H9 (cell line): ENCODE data around the gene CORT. TPM values are rescaled to one million over a fixed set of nuclear protein-coding genes. Genes with fewer than 3 reads are reported as not detected.
A peak's percentile ranks its signal among the peaks of the same experiment; 100 is the strongest.

Experiments
- DNase-seq: peaks from one replicate; pipeline ENCODE4 v3.0.0-alpha.2; 2017
- H2AFZ ChIP-seq: one replicate; pipeline ENCODE4 v1.6.1; 2013; ENCODE audit warnings: mild to moderate bottlenecking, low read length, control low read depth, moderate library complexity
- H2AK5ac ChIP-seq: 2 replicates; pipeline ENCODE4 v1.6.1; 2013; ENCODE audit warnings: low read length, control low read depth, mixed read lengths; ENCODE audit not compliant: insufficient read length
- H2BK120ac ChIP-seq: one replicate; pipeline ENCODE4 v1.6.1; 2013; ENCODE audit warnings: low read depth, mild to moderate bottlenecking, low read length, control low read depth, inconsistent platforms; ENCODE audit not compliant: poor library complexity, severe bottlenecking
- H2BK12ac ChIP-seq: 2 replicates; pipeline ENCODE4 v1.6.1; 2013; ENCODE audit warnings: low read length, control low read depth, mixed read lengths, low read depth; ENCODE audit not compliant: insufficient read length
- H2BK15ac ChIP-seq: 2 replicates; pipeline ENCODE4 v1.6.1; 2013; ENCODE audit warnings: low read depth, low read length, control low read depth
- H2BK20ac ChIP-seq: one replicate; pipeline ENCODE4 v1.6.1; 2013; ENCODE audit warnings: low read depth, mild to moderate bottlenecking, low read length, control low read depth, inconsistent platforms; ENCODE audit not compliant: poor library complexity, severe bottlenecking
- H2BK5ac ChIP-seq: 2 replicates; pipeline ENCODE4 v1.6.1; 2013; ENCODE audit warnings: low read length, control low read depth, mixed read lengths; ENCODE audit not compliant: insufficient read length
- H3K14ac ChIP-seq: 2 replicates; pipeline ENCODE4 v1.6.1; 2013; ENCODE audit warnings: low read length, control low read depth; ENCODE audit not compliant: insufficient read depth
- H3K18ac ChIP-seq: 2 replicates; pipeline ENCODE4 v1.6.1; 2013; ENCODE audit warnings: low read depth, mild to moderate bottlenecking, mixed read lengths, low read length, control low read depth; ENCODE audit not compliant: insufficient read length
- H3K23ac ChIP-seq: 2 replicates; pipeline ENCODE4 v1.6.1; 2013; ENCODE audit warnings: low read length, control low read depth, mixed read lengths, low read depth; ENCODE audit not compliant: insufficient read length
- H3K23me2 ChIP-seq: 2 replicates; pipeline ENCODE4 v1.6.1; 2013; ENCODE audit warnings: low read depth, mild to moderate bottlenecking, mixed read lengths, low read length, control low read depth; ENCODE audit not compliant: insufficient read length, poor library complexity, severe bottlenecking
- H3K27ac ChIP-seq: 2 replicates; pipeline ENCODE4 v1.5.1; 2013; ENCODE audit warnings: low read length, control low read depth, mixed read lengths, low read depth; ENCODE audit not compliant: insufficient read length
- H3K27me3 ChIP-seq: 2 replicates; pipeline ENCODE4 v1.6.1; 2013; ENCODE audit warnings: low read length, control low read depth, inconsistent platforms; ENCODE audit not compliant: insufficient read depth
- H3K4ac ChIP-seq: 2 replicates; pipeline ENCODE4 v1.6.1; 2013; ENCODE audit warnings: low read depth, mild to moderate bottlenecking, control low read depth, inconsistent platforms, low read length, moderate library complexity
- H3K4me1 ChIP-seq: 2 replicates; pipeline ENCODE4 v1.6.1; 2013; ENCODE audit warnings: low read length, control low read depth, inconsistent platforms; ENCODE audit not compliant: insufficient read depth
- H3K4me2 ChIP-seq: 2 replicates; pipeline ENCODE4 v1.6.1; 2013; ENCODE audit warnings: low read length, control low read depth, mixed read lengths; ENCODE audit not compliant: insufficient read length, insufficient read depth
- H3K56ac ChIP-seq: 2 replicates; pipeline ENCODE4 v1.6.1; 2013; ENCODE audit warnings: low read depth, mild to moderate bottlenecking, mixed read lengths, low read length, control low read depth; ENCODE audit not compliant: insufficient read length
- H3K79me1 ChIP-seq: 2 replicates; pipeline ENCODE4 v1.6.1; 2013; ENCODE audit warnings: low read depth, mild to moderate bottlenecking, moderate library complexity, low read length, control low read depth, inconsistent platforms; ENCODE audit not compliant: insufficient read depth, poor library complexity, severe bottlenecking
- H3K79me2 ChIP-seq: 2 replicates; pipeline ENCODE4 v1.6.1; 2013; ENCODE audit warnings: low read length, control low read depth, inconsistent platforms; ENCODE audit not compliant: insufficient read depth
- H3K9ac ChIP-seq: 2 replicates; pipeline ENCODE4 v1.6.1; 2013; ENCODE audit warnings: low read length, control low read depth, mixed read lengths; ENCODE audit not compliant: insufficient read length; ENCODE audit errors: extremely low read depth
- H3K9me3 ChIP-seq: one replicate; pipeline ENCODE4 v1.6.1; 2013; ENCODE audit warnings: low read depth, low read length, inconsistent platforms; ENCODE audit not compliant: control insufficient read depth
- H3T11ph ChIP-seq: one replicate; pipeline ENCODE4 v1.6.1; 2013; ENCODE audit warnings: mild to moderate bottlenecking, low read length, control low read depth, inconsistent platforms
- H4K20me1 ChIP-seq: one replicate; pipeline ENCODE4 v1.6.1; 2013; ENCODE audit not compliant: control insufficient read depth, insufficient read length, insufficient read depth
- H4K5ac ChIP-seq: 2 replicates; pipeline ENCODE4 v1.6.1; 2013; ENCODE audit warnings: low read depth, mild to moderate bottlenecking, mixed read lengths, low read length, control low read depth; ENCODE audit not compliant: insufficient read length
- H4K8ac ChIP-seq: replicated peaks from 2 replicates; pipeline ENCODE4 v1.6.1; 2013; ENCODE audit warnings: low read length, control low read depth, mixed read lengths, low read depth; ENCODE audit not compliant: insufficient read length
- H4K91ac ChIP-seq: 2 replicates; pipeline ENCODE4 v1.6.1; 2013; ENCODE audit warnings: low read depth, mild to moderate bottlenecking, moderate library complexity, mixed read lengths, low read length, control low read depth; ENCODE audit not compliant: insufficient read length
- H3K27ac Mint-ChIP-seq, 3 experiments: 2 replicates in 2 of 3; 3 replicates in 1 of 3; pipeline ENCODE4 v1.8.0; 2020 to 2021; ENCODE audit warnings: mixed read lengths in 3 of 3, mild to moderate bottlenecking in 1 of 3, moderate library complexity in 1 of 3
- H3K27me3 Mint-ChIP-seq: 2 replicates; pipeline ENCODE4 v1.8.0; 2021; ENCODE audit warnings: low read depth, mild to moderate bottlenecking, moderate library complexity, mixed read lengths
- H3K36me3 Mint-ChIP-seq, 3 experiments: 2 replicates in 2 of 3; 3 replicates in 1 of 3; pipeline ENCODE4 v1.8.0; 2020 to 2021; ENCODE audit warnings: low read depth in 3 of 3, mixed read lengths in 3 of 3; ENCODE audit not compliant: insufficient read depth in 1 of 3
- H3K4me1 Mint-ChIP-seq, 2 experiments: 2 replicates each; pipeline ENCODE4 v1.8.0; 2020; ENCODE audit warnings: mixed read lengths in 2 of 2
- H3K4me3 Mint-ChIP-seq, 2 experiments: 2 replicates in 1 of 2; 3 replicates in 1 of 2; pipeline ENCODE4 v1.8.0; 2020 to 2021; ENCODE audit warnings: mild to moderate bottlenecking in 2 of 2, mixed read lengths in 2 of 2, moderate library complexity in 1 of 2
- H3K9me3 Mint-ChIP-seq, 2 experiments: 2 replicates in 1 of 2; 3 replicates in 1 of 2; pipeline ENCODE4 v1.8.0; 2020; ENCODE audit warnings: mild to moderate bottlenecking in 2 of 2, mixed read lengths in 2 of 2, moderate library complexity in 1 of 2
- CTCF ChIP-seq: fragments of 200-600 bp; sonication (generic); conservative IDR thresholded peaks from 3 replicates; pipeline ENCODE4 v1.8.0; 2021; ENCODE audit warnings: antibody characterized with exemption, mild to moderate bottlenecking
- WGBS: extraction: QIAGEN DNeasy Blood & Tissue Kit; methylation state at CpG from one replicate; pipeline ENCODE4 v1.1.7; 2013; ENCODE audit warnings: missing lambda C conversion rate, low lambda C conversion rate, mixed read lengths; ENCODE audit not compliant: insufficient read length; ENCODE audit errors: extremely low coverage; 5-methylcytosine and 5-hydroxymethylcytosine counted together
- total RNA-seq: library from RNA; stranded (reverse); gene quantifications from 2 replicates; pipeline ENCODE4 v1.2.1, GENCODE V29; 2021

The CORT gene
- total RNA-seq, 1 experiment from 2014 or later = not detected

GRCh38 chr1:10421637-10422036 lies 28.2 kb upstream of the CORT start:
- Histone ChIP-seq H3K27ac (no peak overlapping the region), H3K4me2 (no peak overlapping the region), H3K56ac (no peak overlapping the region), H4K5ac (no peak overlapping the region), H4K20me1 (no peaks in the 10 kb centered on the region), H3K79me1 (no peaks in the 10 kb centered on the region), H3K4ac (no peak overlapping the region), H3K79me2 (no peaks in the 10 kb centered on the region), H3K9me3 (no peaks in the 10 kb centered on the region), H4K8ac (no peak overlapping the region), H2AFZ (no peak overlapping the region), H2BK20ac (no peak overlapping the region), H3T11ph (no peak overlapping the region), H2BK5ac (no peak overlapping the region), H2BK12ac (no peak overlapping the region), H3K4me1 (no peaks in the 10 kb centered on the region; the same call in 1 of the 2 replicates), H3K23ac (no peak overlapping the region), H3K18ac (no peak overlapping the region), H2AK5ac (no peak overlapping the region), H3K27me3 (no peaks in the 10 kb centered on the region), H4K91ac (no peak overlapping the region), H3K23me2 (no peaks in the 10 kb centered on the region), H2BK120ac (no peak overlapping the region), H3K14ac (no peak overlapping the region), H2BK15ac (no peak overlapping the region), H3K9ac (no peak overlapping the region)
- Mint-ChIP-seq H3K9me3 (no peaks in the 10 kb centered on the region), H3K27me3 (no peaks in the 10 kb centered on the region), H3K27ac (0 out of 7 replicates have a peak overlapping the region, but pooled peaks of 1 of the 3 experiments have one; percentile 87), H3K4me1 (peaks cover 5 to 8% of the 10 kb centered on the region in 2 experiments), H3K4me3 (no peak overlapping the region), H3K36me3 (peaks cover 32 to 62% (median 47%) of the 10 kb centered on the region in 3 experiments)
- TF ChIP-seq CTCF = no peak; the same call in 2 of the 3 replicates
- WGBS = no CpG with 5 or more reads among the region's 5 CpGs
- DNase-seq = no peak
